T-helper 2 cell treated with Interferon-gamma antibody and Interleukin-4, amounts not matched to agents 5 μg/mL and 100 μg/mL, for 36 hours (primary cell): Measurements from ENCODE around the gene SEZ6L2.

Source experiments
- DNase-seq: peaks from one replicate; pipeline ENCODE4 v3.0.0; 2021; ENCODE audit warnings: low spot score
- H3K27ac Mint-ChIP-seq: one replicate; pipeline ENCODE4 v1.8.0; 2021; ENCODE audit warnings: mild to moderate bottlenecking, mixed read lengths
- H3K27me3 Mint-ChIP-seq: one replicate; pipeline ENCODE4 v1.8.0; 2021; ENCODE audit warnings: low read depth, mixed read lengths
- H3K36me3 Mint-ChIP-seq: one replicate; pipeline ENCODE4 v1.8.0; 2021; ENCODE audit warnings: low read depth, mixed read lengths
- H3K4me1 Mint-ChIP-seq: one replicate; pipeline ENCODE4 v1.8.0; 2021; ENCODE audit warnings: low read depth, mixed read lengths
- H3K4me3 Mint-ChIP-seq: one replicate; pipeline ENCODE4 v1.8.0; 2022; ENCODE audit warnings: mild to moderate bottlenecking, moderate library complexity, mixed read lengths
- H3K9me3 Mint-ChIP-seq: one replicate; pipeline ENCODE4 v1.8.0; 2021; ENCODE audit warnings: mixed read lengths

The SEZ6L2 gene

GRCh38 chr16:29862884-29863668 is 36.3 kb downstream of the SEZ6L2 start, which contains the start of gene CDIPT:
Gene CDIPT, minus strand, starts transcription at chr16:29863226. Its CDS starts 369 bp downstream, at chr16:29862857.
- Mint-ChIP-seq H3K27me3 (no peaks in the 10 kb centered on the region), H3K4me3 (peak within 1 kb of the TSS; percentile 99), H3K27ac (peak within 1 kb of the TSS; percentile 100), H3K9me3 (no peaks in the 10 kb centered on the region), H3K4me1 (peaks cover 15% of the 10 kb centered on the region), H3K36me3 (peaks cover 23% of the 10 kb centered on the region)
- DNase-seq, result peak; percentile 91

- Mint-ChIP-seq H3K27ac (peak overlapping the region; percentile 96), H3K9me3 (no peaks in the 10 kb centered on the region), H3K4me3 (peak overlapping the region; percentile 99), H3K36me3 (peaks cover 23% of the 10 kb centered on the region), H3K4me1 (peaks cover 12% of the 10 kb centered on the region), H3K27me3 (no peaks in the 10 kb centered on the region)
- DNase-seq, result no peak
Observed at GRCh38 chr16:29862383-29862883, 36.9 kb downstream of the SEZ6L2 start.

DNA sequence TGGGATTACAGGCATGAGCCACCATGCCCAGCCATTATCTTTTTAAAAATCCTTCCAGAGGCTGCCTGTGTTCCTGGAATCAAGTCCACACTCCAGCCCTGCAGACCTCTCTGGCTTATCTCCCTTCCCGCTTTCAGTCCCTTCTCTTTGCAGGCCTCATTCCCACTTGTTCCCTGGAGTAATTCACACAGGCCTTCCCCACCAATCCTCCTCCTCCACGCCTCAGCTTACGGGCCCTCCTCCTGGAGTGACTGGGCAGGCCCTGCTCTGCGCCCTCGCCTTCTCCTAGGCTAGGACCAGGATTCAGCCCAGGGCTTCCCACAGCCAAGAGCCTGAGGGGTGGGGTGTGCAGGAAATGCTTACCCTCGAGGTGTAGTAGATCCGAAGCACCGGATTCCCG is 39.1 kb downstream of the SEZ6L2 start:
- Mint-ChIP-seq H3K27ac (no peak overlapping the region), H3K36me3 (peaks cover 23% of the 10 kb centered on the region), H3K4me3 (peak overlapping the region; percentile 99), H3K27me3 (no peaks in the 10 kb centered on the region), H3K4me1 (peaks cover 12% of the 10 kb centered on the region), H3K9me3 (no peaks in the 10 kb centered on the region)
- DNase-seq, result no peak

GRCh38 chr16:29858974-29859373 is 40.4 kb downstream of the SEZ6L2 start:
- Mint-ChIP-seq H3K36me3 (peaks cover 23% of the 10 kb centered on the region), H3K27ac (no peak overlapping the region)

DNA sequence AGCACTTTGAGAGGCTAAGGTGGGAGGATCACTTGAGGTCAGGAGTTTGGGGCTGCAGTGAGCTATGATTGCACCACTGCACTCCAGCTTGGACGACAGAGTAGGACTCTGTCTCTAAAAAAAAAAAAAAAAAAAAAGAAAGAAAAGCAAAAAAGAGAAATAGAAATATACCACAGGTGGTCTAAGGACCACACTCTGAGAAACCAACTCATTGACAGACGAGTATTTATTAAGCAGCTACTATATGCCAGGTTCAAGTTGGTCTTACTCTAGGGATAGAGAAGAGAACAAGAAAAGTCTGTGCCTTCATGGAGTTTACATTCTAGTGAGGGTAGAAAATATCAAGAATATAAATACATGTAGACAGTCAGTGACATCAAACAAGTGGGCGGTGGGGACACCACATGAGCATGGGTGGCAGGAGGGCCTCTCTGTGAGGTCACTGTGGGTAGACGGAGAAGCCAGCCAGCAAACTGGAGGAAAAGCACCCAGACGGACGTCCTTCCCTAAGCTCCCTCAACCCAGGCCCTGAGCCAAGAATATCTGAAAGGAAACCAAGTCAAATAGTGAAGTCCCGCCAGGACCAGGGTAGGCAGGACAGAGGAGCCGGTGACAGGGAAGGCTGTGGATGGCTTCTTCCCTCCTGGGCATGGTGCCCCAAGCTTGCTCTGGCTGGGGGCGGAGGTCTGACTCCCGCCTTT is 41.1 kb downstream of the SEZ6L2 start:
- H3K9me3 Mint-ChIP-seq, result no peaks in the 10 kb centered on the region
- H3K36me3 Mint-ChIP-seq, result peaks cover 23% of the 10 kb centered on the region
- H3K27ac Mint-ChIP-seq, result no peak overlapping the region
- peaks cover 12% of the 10 kb centered on the region for H3K4me1 Mint-ChIP-seq
- DNase-seq, result no peak
- H3K27me3 Mint-ChIP-seq, result no peaks in the 10 kb centered on the region
- H3K4me3 Mint-ChIP-seq, result no peak overlapping the region

More at GRCh38 chr16:29858974-29859373, 40.4 kb downstream of the SEZ6L2 start:
- no peak for DNase-seq
- no peaks in the 10 kb centered on the region for H3K27me3 Mint-ChIP-seq
- no peak overlapping the region for H3K4me3 Mint-ChIP-seq
- H3K4me1 Mint-ChIP-seq, result peaks cover 12% of the 10 kb centered on the region
- H3K9me3 Mint-ChIP-seq, result no peaks in the 10 kb centered on the region

GRCh38 chr16:29857133-29857760 is 42.1 kb downstream of the SEZ6L2 start:
- H3K27me3 Mint-ChIP-seq, result no peaks in the 10 kb centered on the region
- no peak overlapping the region for H3K4me3 Mint-ChIP-seq
- H3K36me3 Mint-ChIP-seq, result peaks cover 23% of the 10 kb centered on the region
- no peaks in the 10 kb centered on the region for H3K9me3 Mint-ChIP-seq
- H3K27ac Mint-ChIP-seq, result no peak overlapping the region
- H3K4me1 Mint-ChIP-seq, result peaks cover 10% of the 10 kb centered on the region
- no peak for DNase-seq

DNA sequence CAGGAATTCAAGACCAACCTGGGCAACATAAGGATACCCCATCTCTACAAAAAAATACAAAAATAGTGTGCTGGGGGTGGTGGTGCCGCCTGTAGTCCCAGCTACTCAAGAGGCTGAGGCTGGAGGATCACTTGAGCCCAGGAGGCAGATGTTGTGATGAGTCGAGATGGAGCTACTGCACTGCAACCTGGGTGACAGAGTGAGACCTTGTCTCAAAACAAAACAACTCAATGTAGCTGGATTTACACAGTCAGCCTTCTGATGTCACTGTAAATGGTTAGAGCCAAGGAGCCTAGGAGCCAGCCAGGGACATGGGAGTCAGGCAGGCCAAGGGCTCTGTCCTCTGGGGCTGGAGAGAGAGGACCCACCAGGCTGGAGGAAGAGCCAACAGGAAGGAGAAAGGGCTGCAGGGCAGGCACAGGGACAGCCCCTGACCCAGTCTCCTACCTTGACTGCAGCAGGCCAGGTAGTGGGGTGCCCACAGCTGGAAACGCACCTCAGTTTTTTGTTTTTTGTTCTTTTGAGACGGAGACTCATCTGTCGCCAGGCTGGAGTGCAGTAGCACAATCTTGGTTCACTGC is 44.7 kb downstream of the SEZ6L2 start:
- Mint-ChIP-seq H3K9me3 (no peaks in the 10 kb centered on the region), H3K27ac (no peak overlapping the region), H3K36me3 (peaks cover 18% of the 10 kb centered on the region), H3K4me1 (no peaks in the 10 kb centered on the region), H3K4me3 (no peak overlapping the region), H3K27me3 (no peaks in the 10 kb centered on the region)
- DNase-seq, result no peak

GRCh38 chr16:29852654-29853053 is 46.7 kb downstream of the SEZ6L2 start:
- H3K27me3 Mint-ChIP-seq, result no peaks in the 10 kb centered on the region
- H3K27ac Mint-ChIP-seq, result no peak overlapping the region
- no peaks in the 10 kb centered on the region for H3K9me3 Mint-ChIP-seq
- no peak overlapping the region for H3K4me3 Mint-ChIP-seq
- peaks cover 9% of the 10 kb centered on the region for H3K36me3 Mint-ChIP-seq
- peaks cover 1% of the 10 kb centered on the region for H3K4me1 Mint-ChIP-seq
- no peak for DNase-seq

- Mint-ChIP-seq H3K4me1 (peaks cover 1% of the 10 kb centered on the region), H3K27me3 (no peaks in the 10 kb centered on the region), H3K9me3 (no peaks in the 10 kb centered on the region), H3K4me3 (no peak overlapping the region), H3K36me3 (peaks cover 16% of the 10 kb centered on the region), H3K27ac (no peak overlapping the region)
- DNase-seq, result no peak
Observed at GRCh38 chr16:29850998-29851397, 48.4 kb downstream of the SEZ6L2 start.

DNA sequence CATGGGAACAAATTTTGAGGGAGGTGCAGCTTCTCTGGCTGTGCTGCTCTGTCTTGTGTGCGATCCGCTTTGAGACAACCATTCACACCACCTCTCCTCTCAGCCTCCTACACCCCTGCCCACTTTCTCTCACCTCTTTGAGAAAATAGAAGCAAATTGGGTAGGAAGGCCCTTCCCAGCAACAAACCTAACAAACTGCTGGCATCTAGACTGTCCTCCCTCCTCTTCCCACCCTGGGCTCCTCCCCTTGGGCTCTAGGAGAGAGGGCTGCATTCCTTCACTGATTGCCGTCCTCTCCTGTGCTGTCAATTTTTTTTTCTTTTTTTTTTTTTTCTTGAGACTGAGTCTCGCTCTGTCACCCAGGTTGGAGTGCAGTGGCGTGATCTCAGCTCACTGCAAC is 49.8 kb downstream of the SEZ6L2 start:
- Mint-ChIP-seq H3K27ac (no peak overlapping the region), H3K9me3 (no peaks in the 10 kb centered on the region), H3K36me3 (peaks cover 27% of the 10 kb centered on the region), H3K4me3 (no peak overlapping the region), H3K27me3 (no peaks in the 10 kb centered on the region), H3K4me1 (peaks cover 1% of the 10 kb centered on the region)
- DNase-seq, result no peak

DNA sequence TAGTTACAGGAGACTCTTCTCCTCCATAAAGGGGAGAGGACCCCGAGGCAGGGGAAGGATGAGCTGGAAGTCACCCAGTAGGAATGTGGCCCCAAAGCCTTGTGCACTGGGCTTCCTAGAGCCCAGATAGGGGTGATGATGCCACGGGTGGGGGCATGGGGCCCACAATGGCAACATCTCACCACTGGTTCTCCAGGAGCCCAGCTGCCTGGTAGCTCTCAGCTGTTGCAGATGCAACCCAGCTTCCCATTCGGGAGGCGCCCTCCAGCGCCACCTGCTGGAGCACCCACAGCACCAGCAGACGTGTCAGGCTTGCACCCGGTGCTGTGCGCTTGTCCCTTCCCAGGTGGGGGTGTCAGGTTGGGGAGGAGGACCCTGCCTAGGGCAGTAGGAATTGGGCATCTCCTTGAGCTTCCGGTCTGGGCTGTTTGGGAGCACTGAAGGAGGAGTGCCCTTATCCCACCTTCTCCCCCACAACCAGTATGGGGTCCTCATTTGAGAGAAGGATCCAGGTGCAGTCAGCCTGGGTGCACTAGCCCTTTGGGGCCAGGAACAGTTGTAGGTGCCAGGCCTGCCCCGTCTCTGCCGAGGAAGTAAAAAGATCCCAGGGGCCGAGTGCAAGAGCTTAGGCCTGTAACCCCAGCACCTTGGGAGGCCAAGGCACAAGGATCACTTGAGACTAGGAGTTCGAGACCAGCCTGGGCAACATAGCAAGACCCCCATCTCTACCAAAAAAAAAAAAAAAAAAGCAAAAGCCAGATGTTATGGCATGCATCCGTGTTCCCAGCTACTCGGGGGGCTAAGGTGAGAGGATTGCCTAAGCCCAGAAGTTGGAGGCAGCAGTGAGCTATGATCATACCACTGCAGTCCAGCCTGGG is 50.7 kb downstream of the SEZ6L2 start:
- H3K4me3 Mint-ChIP-seq, result no peak overlapping the region
- peaks cover 34% of the 10 kb centered on the region for H3K36me3 Mint-ChIP-seq
- peak; percentile 72 for DNase-seq
- peaks cover 1% of the 10 kb centered on the region for H3K4me1 Mint-ChIP-seq
- no peak overlapping the region for H3K27ac Mint-ChIP-seq
- H3K27me3 Mint-ChIP-seq, result no peaks in the 10 kb centered on the region
- no peaks in the 10 kb centered on the region for H3K9me3 Mint-ChIP-seq

- Mint-ChIP-seq H3K9me3 (no peaks in the 10 kb centered on the region), H3K4me3 (no peak overlapping the region), H3K36me3 (peaks cover 44% of the 10 kb centered on the region)
Observed at GRCh38 chr16:29845656-29846055, 53.7 kb downstream of the SEZ6L2 start.

More at GRCh38 chr16:29845656-29846055, 53.7 kb downstream of the SEZ6L2 start:
- Mint-ChIP-seq H3K4me1 (peaks cover 1% of the 10 kb centered on the region), H3K27ac (no peak overlapping the region), H3K27me3 (no peaks in the 10 kb centered on the region)
- DNase-seq, result no peak
